HepG2 (cell line): ENCODE measurements around the gene GMEB2. TPM values are rescaled to one million over a fixed set of nuclear protein-coding genes. Genes with fewer than 3 reads are reported as not detected.

Experiments used
- BCL6 ChIP-seq: IDR thresholded peaks from 2 replicates; pipeline ENCODE4 v1.6.1; 2016; ENCODE audit warnings: missing genetic modification reagents, missing compliant biosample characterization
- HMGXB4 ChIP-seq, 2 experiments: sonication (generic) in 1 of 2; formaldehyde crosslinking in 1 of 2; IDR thresholded peaks; 2 replicates each; pipeline versions ENCODE4 v1.4.0 to v1.6.1; 2018 to 2020; ENCODE audit warnings: missing genetic modification reagents in 2 of 2, borderline replicate concordance in 1 of 2, low read depth in 1 of 2, mild to moderate bottlenecking in 1 of 2, missing biosample characterization in 1 of 2
- HNRNPK ChIP-seq: fragments of 200-400 bp; formaldehyde crosslinking; IDR thresholded peaks from 2 replicates; pipeline ENCODE4 v1.6.1; 2018; ENCODE audit warnings: low read length, low read depth, moderate library complexity, mild to moderate bottlenecking; ENCODE audit not compliant: poor library complexity, severe bottlenecking
- KLF16 ChIP-seq, 2 experiments: sonication (generic) in 1 of 2; formaldehyde crosslinking in 1 of 2; IDR thresholded peaks; 2 replicates each; pipeline versions ENCODE4 v1.6.1 to v1.8.0; 2016 to 2023; ENCODE audit warnings: missing genetic modification reagents in 2 of 2, missing compliant biosample characterization in 1 of 2
- LBX2 ChIP-seq: sonication (generic); formaldehyde crosslinking; IDR thresholded peaks from 2 replicates; pipeline ENCODE4 v1.5.0; 2020; ENCODE audit warnings: missing genetic modification reagents, mild to moderate bottlenecking, borderline replicate concordance
- MLXIP ChIP-seq: sonication (generic); formaldehyde crosslinking; IDR thresholded peaks from 2 replicates; pipeline ENCODE4 v1.9.0; 2021; ENCODE audit warnings: missing genetic modification reagents, borderline replicate concordance
- NFKBIZ ChIP-seq: IDR thresholded peaks from 2 replicates; pipeline ENCODE4 v1.6.1; 2018; ENCODE audit warnings: missing genetic modification reagents, missing compliant biosample characterization
- PRDM4 ChIP-seq: sonication (generic); formaldehyde crosslinking; IDR thresholded peaks from 2 replicates; pipeline ENCODE4 v1.9.0; 2021; ENCODE audit warnings: missing genetic modification reagents, borderline replicate concordance
- TIGD3 ChIP-seq: sonication (generic); formaldehyde crosslinking; IDR thresholded peaks from 2 replicates; pipeline ENCODE4 v1.5.1; 2020; ENCODE audit warnings: mild to moderate bottlenecking, missing genetic modification reagents, borderline replicate concordance
- ZBTB46 ChIP-seq: sonication (generic); formaldehyde crosslinking; IDR thresholded peaks from 2 replicates; pipeline ENCODE4 v1.4.0; 2020; ENCODE audit warnings: mild to moderate bottlenecking, missing genetic modification reagents, borderline replicate concordance
- ZBTB7B ChIP-seq: sonication (generic); formaldehyde crosslinking; IDR thresholded peaks from 2 replicates; pipeline ENCODE4 v1.4.0; 2020; ENCODE audit warnings: missing genetic modification reagents
- ZEB1 ChIP-seq: IDR thresholded peaks from 2 replicates; pipeline ENCODE4 v1.6.1; 2012; ENCODE audit warnings: mild to moderate bottlenecking, low read depth, inconsistent platforms; ENCODE audit not compliant: insufficient replicate concordance
- ZFP41 ChIP-seq: sonication (generic); formaldehyde crosslinking; IDR thresholded peaks from 2 replicates; pipeline ENCODE4 v1.4.0; 2020; ENCODE audit warnings: mild to moderate bottlenecking, missing genetic modification reagents, borderline replicate concordance
- ZNF296 ChIP-seq: sonication (generic); formaldehyde crosslinking; conservative IDR thresholded peaks from 2 replicates; pipeline ENCODE4 v1.5.0; 2020; ENCODE audit warnings: mild to moderate bottlenecking, missing genetic modification reagents
- ZNF317 ChIP-seq: sonication (generic); formaldehyde crosslinking; IDR thresholded peaks from 2 replicates; pipeline ENCODE4 v1.5.0; 2020; ENCODE audit warnings: mild to moderate bottlenecking, missing genetic modification reagents
- polyA plus RNA-seq, 8 experiments: library from polyadenylated mRNA; depleted of rRNA in 3 of 8; stranded (reverse) in 7 of 8; unstranded in 1 of 8; fragments of >200 nt; fragmentation: Illumina TruSeq in 4 of 8; extraction: Trizol in 4 of 8; gene quantifications; 2 replicates each; pipeline versions ENCODE4 v1.2.1 to v1.2.3, GENCODE V29; 2011 to 2016; ENCODE audit warnings: low read depth in 4 of 8, missing spikeins in 1 of 8, mixed read lengths in 1 of 8; ENCODE audit not compliant: insufficient read depth in 1 of 8
- total RNA-seq, 5 experiments: library from RNA; depleted of rRNA; stranded (reverse); fragments of >200 nt; fragmentation: Illumina TruSeq; extraction: Trizol; gene quantifications; 2 replicates each; pipeline ENCODE4 v1.2.3, GENCODE V29; 2016; ENCODE audit warnings: low read depth in 1 of 5

GMEB2 gene
- total and polyA plus RNA-seq, 2 of the 13 experiments (the other 11 are each of a cell fraction or from before 2014, with no cell fraction given): 10.6 to 12.4 TPM

GRCh38 chr20:63574829-63575743 lies 51.8 kb downstream of the GMEB2 start (continued):
- no peak for TF ChIP-seq TIGD3 (CRISPR knock-in tag)
- peak; percentile 68; the same call in 1 of the 2 replicates for TF ChIP-seq ZNF317
- TF ChIP-seq MLXIP (CRISPR knock-in tag): no peak
- 0 out of 2 replicates have a peak, but pooled peaks have one; percentile 30 for TF ChIP-seq NFKBIZ (CRISPR knock-in tag)
- peak in 1 of 2 experiments; percentile 68; a peak in 1 of 4 replicates for TF ChIP-seq KLF16 (CRISPR knock-in tag; IDR thresholded peaks at IDR 0.05)
- no peak for TF ChIP-seq HNRNPK
- TF ChIP-seq ZNF296 (CRISPR knock-in tag): no peak
- TF ChIP-seq LBX2 (CRISPR knock-in tag): no peak
- TF ChIP-seq ZBTB46 (CRISPR knock-in tag): no peak
- TF ChIP-seq ZFP41 (CRISPR knock-in tag): no peak
- TF ChIP-seq ZEB1: no peak
- peak; percentile 31; the same call in 1 of the 2 replicates for TF ChIP-seq BCL6
- TF ChIP-seq PRDM4: no peak
- peak; percentile 14 to 74; a peak in 2 of 4 replicates for TF ChIP-seq HMGXB4 (CRISPR knock-in tag; IDR thresholded peaks at IDR 0.05; ENCODE audit: borderline replicate concordance in 1 of 2, low read depth in 1 of 2)
- TF ChIP-seq ZBTB7B: peak; percentile 66; the same call in 1 of the 2 replicates
